Esophagus (tissue), 2 donors: ENCODE measurements around the gene SCCPDH. TPM values are rescaled to one million over a fixed set of nuclear protein-coding genes. Genes with fewer than 3 reads are reported as not detected.
"Not testable (repeated sequence)": the region's sequence is repeated elsewhere in the genome, so short reads cannot be mapped to it uniquely, and the experiment has no call there.

Experiments
- H3K27ac ChIP-seq, 2 donors: one replicate each; pipeline ENCODE4 v1.5.1; 2013; ENCODE audit warnings: low read depth in 2 of 2, mild to moderate bottlenecking in 2 of 2, inconsistent platforms in 1 of 2, low read length in 1 of 2, moderate library complexity in 1 of 2
- H3K27me3 ChIP-seq, 2 donors: one replicate each; pipeline ENCODE4 v1.6.1; 2013; ENCODE audit warnings: low read length in 2 of 2, control low read depth in 1 of 2, mild to moderate bottlenecking in 1 of 2; ENCODE audit not compliant: insufficient read depth in 2 of 2, control insufficient read depth in 1 of 2
- H3K36me3 ChIP-seq, 2 donors: one replicate each; pipeline ENCODE4 v1.6.1; 2013; ENCODE audit warnings: low read length in 1 of 2; ENCODE audit not compliant: control insufficient read depth in 2 of 2, insufficient read depth in 2 of 2
- H3K4me1 ChIP-seq, 2 donors: one replicate each; pipeline ENCODE4 v1.6.1; 2013; ENCODE audit warnings: low read length in 1 of 2; ENCODE audit not compliant: control insufficient read depth in 2 of 2, insufficient read depth in 2 of 2
- H3K4me3 ChIP-seq, 2 donors: one replicate each; pipeline ENCODE4 v1.5.1; 2013; ENCODE audit warnings: low read length in 2 of 2, mild to moderate bottlenecking in 2 of 2, low read depth in 1 of 2, moderate library complexity in 1 of 2
- H3K9me3 ChIP-seq, 2 donors: one replicate each; pipeline ENCODE4 v1.6.1; 2013; ENCODE audit warnings: mild to moderate bottlenecking in 2 of 2, low read depth in 1 of 2, low read length in 1 of 2, moderate library complexity in 1 of 2; ENCODE audit not compliant: control insufficient read depth in 2 of 2, insufficient read depth in 1 of 2
- WGBS, 2 donors: extraction: QIAGEN DNeasy Blood & Tissue Kit; methylation state at CpG; one replicate each; pipeline ENCODE4 v1.1.7; 2013; 5-methylcytosine and 5-hydroxymethylcytosine counted together
- polyA plus RNA-seq, 2 donors: library from polyadenylated mRNA; stranded (reverse); fragments of 200-250 nt; gene quantifications; one replicate each; pipeline ENCODE4 v1.2.3, GENCODE V29; 2013
- donor health status: healthy with polysubstance abuse.
- donor health status: Bipolar disorder and iron deficiency.

The SCCPDH gene
- polyA plus RNA-seq, 2 donors, result 1.2 to 3.6 TPM

DNA sequence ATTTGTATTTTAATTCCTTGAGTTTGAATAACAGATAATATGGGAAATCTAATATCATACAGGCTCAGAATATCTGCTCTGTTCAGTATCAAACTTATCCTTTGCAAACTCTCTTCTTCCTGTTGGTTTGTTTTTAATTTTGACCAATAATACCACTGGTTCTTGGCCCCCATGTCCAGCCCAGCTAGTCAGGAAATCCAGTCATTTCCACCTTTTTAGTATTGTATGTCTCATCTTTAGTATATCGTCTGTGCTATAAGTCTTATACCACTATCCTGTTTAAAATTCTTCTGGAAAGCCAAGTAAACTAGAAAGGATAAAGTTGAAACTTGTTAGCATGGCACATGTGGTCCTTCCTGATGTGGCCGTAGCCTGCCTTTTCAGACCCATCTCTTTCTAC lies 10.7 kb downstream of the SCCPDH start:
- Histone ChIP-seq H3K9me3 (no peaks in the 10 kb centered on the region), H3K36me3 (peaks cover 0 to 2% of the 10 kb centered on the region in 2 donors), H3K27ac (no peak overlapping the region), H3K27me3 (no peaks in the 10 kb centered on the region), H3K4me3 (no peak overlapping the region), H3K4me1 (no peaks in the 10 kb centered on the region)
- 81 to 86% methylated on average over 2 of the region's 2 CpGs for WGBS, 2 donors

DNA sequence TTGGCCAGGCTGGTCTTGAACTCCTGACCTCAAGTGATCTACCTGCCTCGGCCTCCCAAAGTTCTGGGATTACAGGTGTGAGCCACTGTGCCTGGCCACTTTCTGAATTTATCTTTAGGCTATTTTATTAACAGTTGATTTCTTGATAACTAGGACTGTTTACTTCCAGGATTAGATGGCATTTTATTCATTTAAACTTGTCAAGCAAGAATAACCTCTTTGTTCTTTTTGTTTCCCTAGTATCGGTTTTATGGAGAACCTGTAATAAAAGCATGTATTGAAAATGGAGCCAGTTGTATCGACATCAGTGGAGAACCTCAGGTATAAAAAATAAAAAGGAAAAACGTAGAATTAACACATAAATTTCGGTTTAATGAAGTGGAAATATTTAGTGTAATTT lies 11.5 kb downstream of the SCCPDH start:
- 66 to 68% methylated on average over 5 of the region's 5 CpGs for WGBS, 2 donors
- Histone ChIP-seq H3K36me3 (peaks cover 0 to 2% of the 10 kb centered on the region in 2 donors), H3K9me3 (no peaks in the 10 kb centered on the region), H3K27me3 (no peaks in the 10 kb centered on the region), H3K4me1 (no peaks in the 10 kb centered on the region), H3K4me3 (no peak overlapping the region), H3K27ac (no peak overlapping the region)

DNA sequence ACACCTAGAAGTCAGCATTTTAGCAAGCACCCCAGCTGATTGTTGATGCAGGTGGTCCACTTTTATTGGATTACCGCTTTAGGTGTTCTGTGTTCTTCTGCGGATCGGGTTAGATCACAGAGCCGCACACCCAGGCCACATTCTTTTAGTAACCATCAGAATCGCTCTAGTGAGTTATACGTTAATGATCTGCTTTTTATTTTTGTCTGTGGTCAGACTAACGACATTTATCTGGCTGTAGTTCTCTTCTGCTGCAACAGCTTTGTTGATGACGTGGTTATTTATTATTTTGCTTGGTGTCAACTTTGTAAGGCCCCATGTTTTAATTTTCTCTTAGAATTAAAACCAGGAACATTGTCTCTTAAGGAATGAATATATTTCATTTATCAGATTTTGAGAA lies 18.2 kb downstream of the SCCPDH start:
- Histone ChIP-seq H3K4me3 (no peak overlapping the region), H3K27ac (no peak overlapping the region), H3K36me3 (peaks cover 0 to 2% of the 10 kb centered on the region in 2 donors), H3K27me3 (no peaks in the 10 kb centered on the region), H3K4me1 (no peaks in the 10 kb centered on the region), H3K9me3 (no peaks in the 10 kb centered on the region)
- 86 to 91% methylated on average over 8 of the region's 8 CpGs for WGBS, 2 donors

DNA sequence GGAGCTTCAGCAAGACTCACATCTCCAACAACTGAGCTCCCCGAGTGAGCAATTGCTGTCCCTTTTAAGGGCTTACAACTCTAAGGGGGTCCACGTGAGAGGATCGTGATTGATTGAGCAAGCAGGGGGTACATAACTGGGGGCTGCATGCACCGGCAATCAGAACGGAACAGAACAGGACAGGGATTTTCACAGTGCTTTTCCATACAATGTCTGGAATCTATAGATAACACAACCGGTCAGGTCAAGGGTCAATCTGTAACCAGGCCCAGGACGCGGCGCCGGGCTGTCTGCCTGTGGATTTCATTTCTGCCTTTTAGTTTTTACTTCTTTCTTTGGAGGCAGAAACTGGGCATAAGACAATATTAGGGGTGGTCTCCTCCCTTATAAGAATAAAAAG lies 21.9 kb downstream of the SCCPDH start:
- H3K27me3 ChIP-seq, H3K4me3 ChIP-seq, H3K4me1 ChIP-seq, H3K36me3 ChIP-seq, H3K27ac ChIP-seq, H3K9me3 ChIP-seq: not testable (repeated sequence)
- whole genome bisulfite sequencing, 2 donors, result 95 to 96% methylated on average over 9 of the region's 10 CpGs

DNA sequence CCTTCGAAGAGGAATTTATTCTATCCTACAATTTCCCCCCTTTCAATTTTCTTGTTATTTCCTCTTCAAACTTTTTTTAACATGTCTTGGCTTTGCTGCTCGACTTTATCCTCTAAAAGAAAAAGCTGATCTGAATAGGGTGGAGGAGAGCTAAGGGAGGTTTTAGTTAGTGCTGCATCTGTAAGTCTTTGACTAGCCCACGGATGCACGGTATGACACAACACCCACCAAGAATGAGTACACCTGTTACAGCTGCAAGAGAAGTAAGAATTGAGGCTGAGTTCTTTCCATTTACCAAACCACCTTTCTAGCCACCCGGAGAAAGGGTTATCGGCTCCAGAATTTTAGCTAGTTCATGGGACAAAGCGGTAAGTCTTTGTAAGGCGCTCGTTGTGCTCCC lies 23.8 kb downstream of the SCCPDH start:
- no peak overlapping the region for H3K27ac ChIP-seq
- no peaks in the 10 kb centered on the region for H3K4me1 ChIP-seq
- H3K36me3 ChIP-seq, result no peaks in the 10 kb centered on the region
- no peaks in the 10 kb centered on the region for H3K27me3 ChIP-seq
- WGBS, 2 donors, result 90 to 91% methylated on average over 9 of the region's 9 CpGs
- H3K4me3 ChIP-seq, result no peak overlapping the region
- no peaks in the 10 kb centered on the region for H3K9me3 ChIP-seq

DNA sequence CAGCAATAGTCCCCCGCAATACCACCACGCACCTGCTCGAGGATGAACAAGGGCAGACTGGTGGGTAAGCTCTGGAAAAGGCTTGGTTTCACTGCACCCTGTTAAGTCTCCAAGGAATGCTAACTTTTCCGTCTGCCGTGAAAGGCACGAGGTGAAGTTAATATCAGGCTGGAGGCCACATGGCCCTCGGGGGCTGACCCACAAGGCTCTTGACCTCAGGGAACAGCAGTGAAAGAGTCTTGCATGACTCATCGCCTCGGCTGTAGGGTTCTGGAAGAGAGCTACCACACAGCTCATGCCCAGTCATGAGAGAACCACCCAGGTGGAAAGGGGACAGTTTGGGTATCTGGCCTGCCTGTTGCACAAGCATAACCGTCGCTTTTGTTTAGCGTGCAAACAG lies 24.7 kb downstream of the SCCPDH start:
- H3K27ac ChIP-seq, result no peak overlapping the region
- H3K4me1 ChIP-seq, result no peaks in the 10 kb centered on the region
- no peaks in the 10 kb centered on the region for H3K27me3 ChIP-seq
- H3K9me3 ChIP-seq, result no peaks in the 10 kb centered on the region
- H3K36me3 ChIP-seq, result no peaks in the 10 kb centered on the region
- H3K4me3 ChIP-seq, result no peak overlapping the region
- 68 to 80% methylated on average over 12 of the region's 12 CpGs for whole genome bisulfite sequencing, 2 donors

DNA sequence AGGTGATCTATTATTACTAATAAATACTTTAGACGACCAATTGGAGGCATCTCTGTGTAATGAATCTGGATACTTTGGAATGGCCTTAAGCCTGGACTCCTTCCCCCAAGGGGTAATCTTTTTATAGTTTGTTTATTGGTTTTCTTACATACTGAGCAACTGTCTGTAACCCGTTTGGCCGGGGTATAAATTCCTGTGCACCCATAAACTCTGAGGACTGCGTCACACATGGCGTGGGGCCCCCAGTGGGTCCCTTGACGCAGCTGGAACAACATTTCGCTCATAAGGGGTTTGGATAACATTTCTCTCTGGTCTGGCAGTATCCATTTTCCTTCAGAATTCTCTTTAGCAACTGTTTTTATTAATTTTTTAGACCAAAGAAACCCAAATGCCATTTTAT lies 26.5 kb downstream of the SCCPDH start:
- H3K27me3 ChIP-seq, result no peaks in the 10 kb centered on the region

DNA sequence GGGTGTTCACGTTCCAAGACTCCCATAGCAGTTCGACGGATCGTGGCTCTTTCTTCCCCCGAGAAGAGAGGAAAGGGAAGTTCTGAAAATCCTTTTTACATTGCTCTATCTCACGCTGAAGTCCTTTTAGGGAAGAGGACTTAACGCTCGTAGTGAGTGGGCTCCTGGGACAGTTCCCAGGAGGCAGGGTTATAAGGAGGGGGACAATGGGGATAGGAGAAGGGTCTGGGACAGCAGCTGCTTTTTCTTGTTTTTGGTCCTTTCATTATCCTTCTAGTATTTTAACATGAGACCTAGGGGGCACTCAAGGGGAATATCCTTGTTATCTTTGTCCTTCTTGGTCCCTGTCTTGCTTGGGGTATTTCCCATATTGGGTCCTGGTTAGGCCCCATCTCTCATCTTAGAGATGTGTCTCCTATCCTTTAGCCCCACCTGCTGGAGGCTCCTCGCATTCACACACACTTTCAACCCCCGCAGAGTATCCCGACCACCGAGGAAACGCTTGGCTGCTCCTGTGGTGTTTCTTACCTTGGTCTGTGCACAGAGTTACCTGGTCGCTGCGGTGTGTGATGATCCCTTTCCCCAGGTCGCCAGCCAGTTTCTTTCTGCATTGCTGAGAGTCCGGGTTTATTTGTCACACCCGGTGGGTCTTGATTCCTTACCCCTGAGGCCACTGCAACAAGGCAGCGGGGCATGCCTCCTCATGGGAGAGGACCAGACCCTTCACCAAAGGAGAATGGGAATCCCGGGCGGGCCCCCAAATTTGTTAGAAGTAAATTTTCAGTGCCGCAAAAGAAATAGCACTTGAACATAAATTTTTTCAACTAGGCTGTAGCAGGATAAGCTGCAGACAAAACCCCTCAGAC lies 29.7 kb downstream of the SCCPDH start:
- Histone ChIP-seq H3K36me3 (no peaks in the 10 kb centered on the region), H3K4me3 (no peak overlapping the region), H3K27ac (no peak overlapping the region), H3K27me3 (no peaks in the 10 kb centered on the region), H3K9me3 (no peaks in the 10 kb centered on the region), H3K4me1 (no peaks in the 10 kb centered on the region)
- WGBS, 2 donors, result 56 to 60% methylated on average over 22 of the region's 22 CpGs

More for the DNA sequence above, 26.5 kb downstream of the SCCPDH start:
- Histone ChIP-seq H3K27ac (no peak overlapping the region), H3K36me3 (no peaks in the 10 kb centered on the region), H3K4me3 (no peak overlapping the region), H3K9me3 (no peaks in the 10 kb centered on the region), H3K4me1 (no peaks in the 10 kb centered on the region)
- WGBS, 2 donors, result 74 to 82% methylated on average over 7 of the region's 7 CpGs

DNA sequence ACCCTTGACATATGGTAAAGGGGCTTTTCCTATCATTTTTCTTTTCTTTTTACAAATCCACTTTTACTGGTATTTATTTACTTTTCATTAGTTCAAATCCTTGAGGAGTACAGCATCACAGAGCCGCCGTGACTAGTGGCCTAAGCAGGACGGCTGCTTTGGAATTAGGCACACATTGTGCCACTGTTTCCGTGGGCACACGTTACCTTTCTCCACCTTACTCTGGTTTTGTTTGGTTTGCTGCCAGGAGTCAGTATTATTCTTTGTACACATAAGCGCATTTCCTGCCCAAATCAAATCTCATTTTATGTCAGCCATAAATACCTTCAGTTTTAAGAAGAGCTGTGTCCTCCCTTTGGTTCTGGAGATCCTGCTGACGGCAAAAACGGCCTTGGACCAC lies 31.2 kb downstream of the SCCPDH start:
- Histone ChIP-seq H3K27me3 (no peaks in the 10 kb centered on the region), H3K27ac (no peak overlapping the region)
- 87 to 89% methylated on average over 8 of the region's 8 CpGs for WGBS, 2 donors

More for the DNA sequence above, 31.2 kb downstream of the SCCPDH start:
- H3K4me3 ChIP-seq, result no peak overlapping the region
- no peaks in the 10 kb centered on the region for H3K4me1 ChIP-seq
- H3K9me3 ChIP-seq, result no peaks in the 10 kb centered on the region
- H3K36me3 ChIP-seq, result no peaks in the 10 kb centered on the region
